ENCODE results near the gene GUCY2F.

GUCY2F gene

DNA sequence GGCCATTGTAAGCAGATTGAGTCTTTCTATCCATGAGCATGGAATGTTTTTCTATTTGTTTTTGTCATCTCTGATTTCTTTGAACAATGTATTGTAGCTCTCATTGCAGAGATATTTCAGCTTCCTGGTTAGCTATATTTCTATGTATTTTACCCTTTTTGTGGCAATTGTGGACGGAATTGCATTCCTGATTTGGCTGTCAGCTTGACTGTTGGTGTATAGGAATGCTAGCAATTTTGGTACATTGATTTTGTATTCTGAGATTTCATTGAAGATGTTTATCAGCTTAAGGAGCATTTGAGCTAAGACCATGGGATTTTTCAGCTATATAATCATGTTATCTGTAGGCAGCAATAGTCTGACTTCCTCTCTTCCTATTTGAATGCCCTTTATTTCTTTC, 154.6 kb downstream of the GUCY2F start:
- DNase-seq: no peak

Data from RPMI8226 (cell line).